GM06990 (cell line): ENCODE results near the gene ADGRL3.

Experiments
- DNase-seq: peaks from one replicate; pipeline ENCODE4 v3.0.0-alpha.2; 2011; ENCODE audit not compliant: insufficient read length; ENCODE audit errors: extremely low read depth
- H3K27me3 ChIP-seq: replicated peaks from 2 replicates; pipeline ENCODE4 v1.6.0; 2011; ENCODE audit warnings: low read length; ENCODE audit not compliant: control insufficient read depth, insufficient read depth
- H3K36me3 ChIP-seq: 2 replicates; pipeline ENCODE4 v1.5.1; 2011; ENCODE audit warnings: low read length; ENCODE audit not compliant: control insufficient read depth, insufficient read depth
- H3K4me3 ChIP-seq: replicated peaks from 2 replicates; pipeline ENCODE4 v1.5.1; 2011; ENCODE audit warnings: low read depth, mild to moderate bottlenecking, control low read depth, low read length
- CTCF ChIP-seq: IDR thresholded peaks from 2 replicates; pipeline ENCODE4 v1.5.1; 2011; ENCODE audit warnings: low read length, control low read depth, mild to moderate bottlenecking, inconsistent platforms; ENCODE audit not compliant: insufficient read depth, poor library complexity, severe bottlenecking

ADGRL3 gene

GRCh38 chr4:61473306-61473705, 273.2 kb downstream of the ADGRL3 start:
- H3K27me3 ChIP-seq, result no peaks in the 10 kb centered on the region
- TF ChIP-seq CTCF, result no peak
- no peak for DNase-seq
- H3K4me3 ChIP-seq, result no peak overlapping the region
- no peaks in the 10 kb centered on the region for H3K36me3 ChIP-seq

- no peak for DNase-seq
- no peaks in the 10 kb centered on the region for H3K27me3 ChIP-seq
- no peak for TF ChIP-seq CTCF
Observed at GRCh38 chr4:61478340-61478739, 278.2 kb downstream of the ADGRL3 start.

GRCh38 chr4:61485056-61485455, 284.9 kb downstream of the ADGRL3 start:
- no peak for DNase-seq
- no peak for TF ChIP-seq CTCF
- Histone ChIP-seq H3K27me3 (no peaks in the 10 kb centered on the region), H3K36me3 (no peaks in the 10 kb centered on the region), H3K4me3 (no peak overlapping the region)

More at GRCh38 chr4:61478340-61478739, 278.2 kb downstream of the ADGRL3 start:
- Histone ChIP-seq H3K4me3 (no peak overlapping the region), H3K36me3 (no peaks in the 10 kb centered on the region)

GRCh38 chr4:61489927-61490326, 289.8 kb downstream of the ADGRL3 start:
- no peak overlapping the region for H3K4me3 ChIP-seq
- no peaks in the 10 kb centered on the region for H3K36me3 ChIP-seq
- no peaks in the 10 kb centered on the region for H3K27me3 ChIP-seq
- TF ChIP-seq CTCF, result no peak
- no peak for DNase-seq

GRCh38 chr4:61493041-61493440, 292.9 kb downstream of the ADGRL3 start:
- DNase-seq, result no peak
- H3K27me3 ChIP-seq, result no peaks in the 10 kb centered on the region
- H3K4me3 ChIP-seq, result no peak overlapping the region
- no peaks in the 10 kb centered on the region for H3K36me3 ChIP-seq
- no peak for TF ChIP-seq CTCF

GRCh38 chr4:61493470-61493869, 293.3 kb downstream of the ADGRL3 start:
- Histone ChIP-seq H3K36me3 (no peaks in the 10 kb centered on the region), H3K27me3 (no peaks in the 10 kb centered on the region), H3K4me3 (no peak overlapping the region)
- DNase-seq, result no peak
- no peak for TF ChIP-seq CTCF
